HEK293 (cell line): Measurements from ENCODE around the gene NOL7.

Source experiments
- GLI4 ChIP-seq: fragments of 450-650 bp; formaldehyde crosslinking; IDR thresholded peaks from 2 replicates; pipeline ENCODE4 v1.5.1; 2016; ENCODE audit warnings: missing biosample characterization, missing genetic modification characterization
- GLIS1 ChIP-seq: fragments of 450-650 bp; formaldehyde crosslinking; IDR thresholded peaks from 2 replicates; pipeline ENCODE4 v1.5.1; 2016; ENCODE audit warnings: missing biosample characterization, missing genetic modification characterization
- INSM2 ChIP-seq: fragments of 450-650 bp; formaldehyde crosslinking; IDR thresholded peaks from 2 replicates; pipeline ENCODE4 v1.5.1; 2016; ENCODE audit warnings: missing biosample characterization, missing genetic modification characterization
- KLF10 ChIP-seq: fragments of 450-650 bp; IDR thresholded peaks from 2 replicates; pipeline ENCODE4 v1.5.1; 2018; ENCODE audit warnings: missing biosample characterization, mild to moderate bottlenecking, missing genetic modification characterization
- KLF7 ChIP-seq: fragments of 450-650 bp; formaldehyde crosslinking; IDR thresholded peaks from 2 replicates; pipeline ENCODE4 v1.5.1; 2016; ENCODE audit warnings: missing biosample characterization, missing genetic modification characterization, borderline replicate concordance
- KLF9 ChIP-seq: fragments of 450-650 bp; formaldehyde crosslinking; IDR thresholded peaks from 2 replicates; pipeline ENCODE4 v1.5.1; 2016; ENCODE audit warnings: missing biosample characterization, missing genetic modification characterization, low read depth
- PATZ1 ChIP-seq: fragments of 450-650 bp; formaldehyde crosslinking; IDR thresholded peaks from 2 replicates; pipeline ENCODE4 v1.5.1; 2016; ENCODE audit warnings: missing biosample characterization, missing genetic modification characterization
- PRDM10 ChIP-seq: fragments of 450-650 bp; formaldehyde crosslinking; IDR thresholded peaks from 2 replicates; pipeline ENCODE4 v1.5.1; 2016; ENCODE audit warnings: missing biosample characterization, missing genetic modification characterization
- ZBTB11 ChIP-seq: fragments of 450-650 bp; formaldehyde crosslinking; conservative IDR thresholded peaks from 2 replicates; pipeline ENCODE4 v1.5.1; 2016; ENCODE audit warnings: low read depth, missing biosample characterization, missing genetic modification characterization
- ZBTB21 ChIP-seq: fragments of 450-650 bp; formaldehyde crosslinking; IDR thresholded peaks from 2 replicates; pipeline ENCODE4 v1.5.1; 2017; ENCODE audit warnings: missing biosample characterization, missing genetic modification characterization
- ZBTB48 ChIP-seq: fragments of 450-650 bp; formaldehyde crosslinking; IDR thresholded peaks from 2 replicates; pipeline ENCODE4 v1.5.1; 2016; ENCODE audit warnings: missing biosample characterization, missing genetic modification characterization
- ZBTB8A ChIP-seq: fragments of 450-650 bp; formaldehyde crosslinking; IDR thresholded peaks from 2 replicates; pipeline ENCODE4 v1.5.1; 2016; ENCODE audit warnings: missing biosample characterization, missing genetic modification characterization
- ZNF248 ChIP-seq: fragments of 450-650 bp; formaldehyde crosslinking; IDR thresholded peaks from 2 replicates; pipeline ENCODE4 v1.5.1; 2017; ENCODE audit warnings: missing biosample characterization, missing genetic modification characterization
- ZNF324 ChIP-seq: fragments of 450-650 bp; formaldehyde crosslinking; IDR thresholded peaks from 2 replicates; pipeline ENCODE4 v1.5.1; 2016; ENCODE audit warnings: missing biosample characterization, missing genetic modification characterization
- ZNF580 ChIP-seq: fragments of 450-650 bp; formaldehyde crosslinking; IDR thresholded peaks from 2 replicates; pipeline ENCODE4 v1.5.1; 2016; ENCODE audit warnings: missing biosample characterization, missing genetic modification characterization
- ZNF621 ChIP-seq: fragments of 450-650 bp; formaldehyde crosslinking; IDR thresholded peaks from 2 replicates; pipeline ENCODE4 v1.5.1; 2017; ENCODE audit warnings: missing biosample characterization, missing genetic modification characterization
- ZNF624 ChIP-seq: fragments of 450-650 bp; formaldehyde crosslinking; IDR thresholded peaks from 2 replicates; pipeline ENCODE4 v1.5.1; 2017; ENCODE audit warnings: missing biosample characterization, missing genetic modification characterization
- ZNF660 ChIP-seq: fragments of 450-650 bp; IDR thresholded peaks from 2 replicates; pipeline ENCODE4 v1.5.1; 2018; ENCODE audit warnings: missing biosample characterization, mild to moderate bottlenecking, missing genetic modification characterization
- ZNF670 ChIP-seq: fragments of 450-650 bp; formaldehyde crosslinking; IDR thresholded peaks from 2 replicates; pipeline ENCODE4 v1.5.1; 2016; ENCODE audit warnings: missing biosample characterization, missing genetic modification characterization, low read depth
- ZNF677 ChIP-seq: fragments of 450-650 bp; IDR thresholded peaks from 2 replicates; pipeline ENCODE4 v1.5.0; 2018; ENCODE audit warnings: missing biosample characterization, mild to moderate bottlenecking, missing genetic modification characterization, moderate library complexity
- ZNF692 ChIP-seq: fragments of 450-650 bp; formaldehyde crosslinking; IDR thresholded peaks from 2 replicates; pipeline ENCODE4 v1.5.1; 2016; ENCODE audit warnings: missing biosample characterization, missing genetic modification characterization
- ZNF704 ChIP-seq: fragments of 450-650 bp; formaldehyde crosslinking; IDR thresholded peaks from 2 replicates; pipeline ENCODE4 v1.5.1; 2016; ENCODE audit warnings: missing biosample characterization, missing genetic modification characterization
- ZNF777 ChIP-seq: fragments of 450-650 bp; formaldehyde crosslinking; IDR thresholded peaks from 2 replicates; pipeline ENCODE4 v1.5.1; 2017; ENCODE audit warnings: missing biosample characterization, missing genetic modification characterization, borderline replicate concordance
- ZNF791 ChIP-seq: fragments of 450-650 bp; formaldehyde crosslinking; IDR thresholded peaks from 2 replicates; pipeline ENCODE4 v1.5.1; 2016; ENCODE audit warnings: missing biosample characterization, missing genetic modification characterization
- ZSCAN16 ChIP-seq: fragments of 450-650 bp; formaldehyde crosslinking; IDR thresholded peaks from 2 replicates; pipeline ENCODE4 v1.5.1; 2016; ENCODE audit warnings: missing biosample characterization, missing genetic modification characterization

The NOL7 gene

GRCh38 chr6:13574571-13575376 lies 40.4 kb upstream of the NOL7 start, which contains the start of gene SIRT5 (continued):
- peak; percentile 83 for TF ChIP-seq PRDM10 (tag by site-specific recombination)
- TF ChIP-seq ZNF248 (tag by site-specific recombination): no peak
- no peak for TF ChIP-seq ZNF704
- 0 out of 2 replicates have a peak, but pooled peaks have one; percentile 31 for TF ChIP-seq GLI4 (tag by site-specific recombination)
- peak; percentile 77 for TF ChIP-seq ZBTB48 (tag by site-specific recombination)
- peak; percentile 91; the same call in 1 of the 2 replicates for TF ChIP-seq KLF7
- TF ChIP-seq ZBTB21 (tag by site-specific recombination): peak; percentile 20; the same call in 1 of the 2 replicates
- TF ChIP-seq ZNF692 (tag by site-specific recombination): peak; percentile 34
- peak; percentile 91 for TF ChIP-seq ZNF580 (tag by site-specific recombination)
- no peak for TF ChIP-seq ZNF624 (tag by site-specific recombination)
- TF ChIP-seq KLF9 (tag by site-specific recombination): peak; percentile 86
- peak; percentile 75 for TF ChIP-seq GLIS1 (tag by site-specific recombination)
- TF ChIP-seq ZNF791: no peak
- no peak for TF ChIP-seq ZNF670 (tag by site-specific recombination)
- peak; percentile 79 for TF ChIP-seq ZNF660 (tag by site-specific recombination)
- TF ChIP-seq PATZ1 (tag by site-specific recombination): peak; percentile 93
- TF ChIP-seq ZNF677 (tag by site-specific recombination): no peak
- peak; percentile 68; the same call in 1 of the 2 replicates for TF ChIP-seq KLF10 (tag by site-specific recombination)
- no peak for TF ChIP-seq ZNF777 (tag by site-specific recombination)
- peak; percentile 90 for TF ChIP-seq ZBTB8A (tag by site-specific recombination)
- peak; percentile 69 for TF ChIP-seq ZBTB11 (tag by site-specific recombination)
- peak; percentile 60; the same call in 1 of the 2 replicates for TF ChIP-seq ZNF324 (tag by site-specific recombination)
- peak; percentile 16; the same call in 1 of the 2 replicates for TF ChIP-seq ZSCAN16 (tag by site-specific recombination)
- TF ChIP-seq ZNF621 (tag by site-specific recombination): no peak
- 0 out of 2 replicates have a peak, but pooled peaks have one; percentile 51 for TF ChIP-seq INSM2 (tag by site-specific recombination)
